H1 (cell line): ENCODE results near the gene ATP1A3. TPM values are rescaled to one million over a fixed set of nuclear protein-coding genes. Genes with fewer than 3 reads are reported as not detected.

Experiments used
- CTCF ChIA-PET: fragments of 300-600 bp; sonication (Branson Sonifier 250); formaldehyde crosslinking; loops from one replicate; lab custom pipeline; 2021; ENCODE audit not compliant: partially characterized antibody; lab: Charles Lee
- POLR2A ChIA-PET: fragments of 300-600 bp; sonication (Branson Sonifier 250); formaldehyde crosslinking; loops from one replicate; lab custom pipeline; 2021; ENCODE audit warnings: inconsistent platforms; ENCODE audit not compliant: partially characterized antibody; lab: Charles Lee
- DNase-seq, 2 experiments: peaks; one replicate each; pipeline versions ENCODE4 v3.0.0 to v3.0.0-alpha.2; 2010 to 2022; ENCODE audit warnings: low spot score in 2 of 2, low read depth in 1 of 2, mixed read lengths in 1 of 2
- FAIRE-seq: peaks from 2 replicates; lab custom pipeline; 2011; peaks lifted over from hg19 to GRCh38; lab: Jason Lieb, UNC
- H2AFZ ChIP-seq: 2 replicates; pipeline ENCODE4 v1.8.1; 2012; ENCODE audit warnings: low read length, inconsistent platforms
- H2AK5ac ChIP-seq: 2 replicates; pipeline ENCODE4 v1.6.1; 2013; ENCODE audit warnings: low read depth, low read length
- H2BK120ac ChIP-seq: replicated peaks from 2 replicates; pipeline ENCODE3; 2013; ENCODE audit warnings: low read depth, low read length, inconsistent platforms
- H2BK12ac ChIP-seq: 2 replicates; pipeline ENCODE4 v1.6.1; 2013; ENCODE audit warnings: low read depth, low read length
- H2BK15ac ChIP-seq: 2 replicates; pipeline ENCODE4 v1.6.1; 2013; ENCODE audit warnings: low read length
- H2BK20ac ChIP-seq: 2 replicates; pipeline ENCODE4 v1.6.1; 2013; ENCODE audit warnings: low read length
- H2BK5ac ChIP-seq: 2 replicates; pipeline ENCODE4 v1.6.1; 2013; ENCODE audit warnings: low read depth, low read length
- H3K14ac ChIP-seq: 2 replicates; pipeline ENCODE4 v1.6.1; 2013; ENCODE audit warnings: inconsistent platforms; ENCODE audit not compliant: insufficient read length
- H3K18ac ChIP-seq: 2 replicates; pipeline ENCODE4 v1.6.1; 2013; ENCODE audit warnings: low read length; ENCODE audit errors: extremely low read depth
- H3K23ac ChIP-seq: 2 replicates; pipeline ENCODE4 v1.6.1; 2013; ENCODE audit warnings: inconsistent platforms; ENCODE audit not compliant: insufficient read length
- H3K23me2 ChIP-seq: 2 replicates; pipeline ENCODE4 v1.6.1; 2013; ENCODE audit warnings: low read depth, low read length
- H3K27ac ChIP-seq: 2 replicates; pipeline ENCODE4 v1.6.1; 2011; ENCODE audit warnings: low read depth, low read length, inconsistent platforms
- H3K27me3 ChIP-seq, 4 experiments: replicated peaks in 1 of 4; 1 replicate in 1 of 4; 2 replicates in 3 of 4; pipeline versions ENCODE4 v1.6.1 to v1.8.1; 2011 to 2013; ENCODE audit warnings: low read length in 3 of 4, mild to moderate bottlenecking in 3 of 4, inconsistent platforms in 2 of 4, mixed read lengths in 2 of 4, moderate library complexity in 1 of 4; ENCODE audit not compliant: control insufficient read depth in 3 of 4, insufficient read depth in 3 of 4; ENCODE audit errors: extremely low read depth in 1 of 4
- H3K36me3 ChIP-seq, 4 experiments: 2 replicates each; pipeline versions ENCODE4 v1.6.1 to v1.8.1; 2011 to 2013; ENCODE audit warnings: mild to moderate bottlenecking in 4 of 4, low read length in 3 of 4, moderate library complexity in 2 of 4, control low read depth in 1 of 4, inconsistent platforms in 1 of 4; ENCODE audit not compliant: insufficient read depth in 4 of 4, control insufficient read depth in 2 of 4
- H3K4ac ChIP-seq: replicated peaks from 2 replicates; pipeline ENCODE3; 2013; ENCODE audit warnings: low read length, low read depth, mixed read lengths, inconsistent platforms; ENCODE audit not compliant: insufficient read length
- H3K4me1 ChIP-seq, 4 experiments: replicated peaks in 1 of 4; 1 replicate in 1 of 4; 2 replicates in 3 of 4; pipeline versions ENCODE4 v1.6.1 to v1.8.1; 2011 to 2013; ENCODE audit warnings: low read length in 3 of 4, inconsistent platforms in 2 of 4, mixed read lengths in 1 of 4; ENCODE audit not compliant: insufficient read depth in 4 of 4, control insufficient read depth in 3 of 4
- H3K4me2 ChIP-seq, 2 experiments: 2 replicates each; pipeline versions ENCODE4 v1.6.1 to v1.8.1; 2011 to 2013; ENCODE audit warnings: low read depth in 2 of 2, low read length in 2 of 2, control low read depth in 1 of 2, inconsistent platforms in 1 of 2, mild to moderate bottlenecking in 1 of 2; ENCODE audit not compliant: insufficient read depth in 1 of 2
- H3K4me3 ChIP-seq, 4 experiments: fragments of 200-600, 300-600 bp in 1 of 4; sonication (generic), shearing (Covaris generic), sonication (Bioruptor Twin) in 1 of 4; 2 replicates each; pipeline versions ENCODE4 v1.5.1 to v1.8.1; 2011 to 2016; ENCODE audit warnings: low read length in 4 of 4, low read depth in 3 of 4, control low read depth in 2 of 4, inconsistent platforms in 2 of 4, mild to moderate bottlenecking in 2 of 4, mixed read lengths in 1 of 4, moderate library complexity in 1 of 4; ENCODE audit not compliant: insufficient read depth in 2 of 4; ENCODE audit errors: extremely low read depth in 1 of 4
- H3K56ac ChIP-seq: replicated peaks from 2 replicates; pipeline ENCODE3; 2013; ENCODE audit warnings: low read depth, mild to moderate bottlenecking, mixed read lengths, low read length, inconsistent platforms; ENCODE audit not compliant: insufficient read length
- H3K79me1 ChIP-seq: 2 replicates; pipeline ENCODE4 v1.6.1; 2013; ENCODE audit warnings: low read depth, low read length, control low read depth
- H3K79me2 ChIP-seq, 2 experiments: 2 replicates each; pipeline versions ENCODE4 v1.6.1 to v1.8.1; 2012 to 2013; ENCODE audit warnings: low read length in 2 of 2, mild to moderate bottlenecking in 2 of 2, inconsistent platforms in 1 of 2; ENCODE audit not compliant: insufficient read depth in 2 of 2, control insufficient read depth in 1 of 2
- H3K9ac ChIP-seq, 4 experiments: replicated peaks in 1 of 4; 1 replicate in 1 of 4; 2 replicates in 3 of 4; pipeline versions ENCODE4 v1.6.1 to v1.8.1; 2011 to 2013; ENCODE audit warnings: low read depth in 3 of 4, low read length in 3 of 4, control low read depth in 2 of 4, mild to moderate bottlenecking in 2 of 4, moderate library complexity in 2 of 4, inconsistent platforms in 1 of 4; ENCODE audit errors: extremely low read depth in 1 of 4
- H3K9me3 ChIP-seq, 2 experiments: 2 replicates each; pipeline versions ENCODE4 v1.6.1 to v1.8.1; 2012 to 2013; ENCODE audit warnings: mild to moderate bottlenecking in 2 of 2, moderate library complexity in 2 of 2, control low read depth in 1 of 2, inconsistent platforms in 1 of 2, low read depth in 1 of 2, low read length in 1 of 2, mixed read lengths in 1 of 2; ENCODE audit not compliant: insufficient read depth in 2 of 2
- H4K20me1 ChIP-seq, 2 experiments: replicated peaks in 1 of 2; 2 replicates each; pipeline versions ENCODE3 to v1.8.1; 2011 to 2013; ENCODE audit warnings: inconsistent platforms in 2 of 2, low read length in 2 of 2, mild to moderate bottlenecking in 1 of 2; ENCODE audit not compliant: insufficient read depth in 2 of 2, control insufficient read depth in 1 of 2
- H4K5ac ChIP-seq: 2 replicates; pipeline ENCODE4 v1.6.1; 2013; ENCODE audit warnings: low read length, low read depth, mixed read lengths, inconsistent platforms; ENCODE audit not compliant: insufficient read length
- H4K8ac ChIP-seq: 2 replicates; pipeline ENCODE4 v1.8.0; 2013; ENCODE audit warnings: mild to moderate bottlenecking, moderate library complexity, low read length, inconsistent platforms; ENCODE audit not compliant: insufficient read depth; ENCODE audit errors: extremely low read depth
- H4K91ac ChIP-seq: replicated peaks from 2 replicates; pipeline ENCODE3; 2013; ENCODE audit warnings: low read length, mixed read lengths, inconsistent platforms; ENCODE audit not compliant: insufficient read length
- CHD1 ChIP-seq: IDR thresholded peaks from 2 replicates; pipeline ENCODE4 v1.6.1; 2012; ENCODE audit warnings: low read depth, low read length, improper control_type of control experiment
- EZH2 ChIP-seq: fragments of 200-600 bp; sonication (generic); IDR thresholded peaks from 2 replicates; pipeline ENCODE4 v1.7.1; 2012; ENCODE audit warnings: low read depth, mild to moderate bottlenecking, moderate library complexity, low read length, inconsistent platforms; ENCODE audit not compliant: severe bottlenecking
- POLR2A ChIP-seq, 2 experiments: IDR thresholded peaks; 1 replicate in 1 of 2; 2 replicates in 1 of 2; pipeline ENCODE4 v1.6.1; 2011; ENCODE audit warnings: low read depth in 2 of 2, low read length in 2 of 2, mild to moderate bottlenecking in 2 of 2; ENCODE audit errors: control extremely low read depth in 1 of 2
- ZNF274 ChIP-seq: IDR thresholded peaks from 2 replicates; pipeline ENCODE4 v1.7.0; 2012; ENCODE audit warnings: low read length, borderline replicate concordance; ENCODE audit errors: extremely low read depth
- WGBS, 2 experiments: shearing (Covaris generic) in 1 of 2; methylation state at CpG; one replicate each; pipeline versions ENCODE4 v1.1.6 to v1.1.7; 2013 to 2015; ENCODE audit warnings: low lambda C conversion rate in 2 of 2, mixed read lengths in 2 of 2, inconsistent platforms in 1 of 2, low coverage in 1 of 2, missing lambda C conversion rate in 1 of 2; ENCODE audit not compliant: insufficient replicate concordance in 2 of 2, insufficient coverage in 1 of 2, insufficient read length in 1 of 2; ENCODE audit errors: extremely low coverage in 1 of 2, missing lambda C conversion rate in 1 of 2; 5-methylcytosine and 5-hydroxymethylcytosine counted together
- polyA plus RNA-seq, 7 experiments: library from polyadenylated mRNA; depleted of rRNA in 3 of 7; stranded (reverse) in 5 of 7; unstranded in 2 of 7; fragments of >200 nt in 5 of 7; fragments of 200-250 nt in 2 of 7; gene quantifications; 1 replicate in 5 of 7; 2 replicates in 1 of 7; 4 replicates in 1 of 7; pipeline versions ENCODE4 v1.2.1 to v1.2.3, GENCODE V29; 2011 to 2013; ENCODE audit warnings: missing spikeins in 2 of 7, mixed read lengths in 2 of 7
- total RNA-seq: library from RNA; stranded (reverse); fragmentation: NEBNext Ultra II Directional; extraction: Animal tissue kit (Norgen Biotek cat#: 25700); gene quantifications from 2 replicates; pipeline ENCODE4 v1.2.1, GENCODE V29; 2021
- TF ChIP-seq, protein P1 (sequence below): IDR thresholded peaks from 2 replicates; pipeline ENCODE4 v1.6.1; 2012; ENCODE audit warnings: inconsistent platforms

ATP1A3 gene
- total and polyA plus RNA-seq, 2 of the 8 experiments (the other 6 are each of a cell fraction or from before 2014, with no cell fraction given) = 11.1 to 41.2 TPM

GRCh38 chr19:41922585-41922984 lies 71.4 kb downstream of the ATP1A3 start:
- Histone ChIP-seq H2AK5ac (no peak overlapping the region), H3K4ac (no peak overlapping the region), H3K23me2 (peaks cover 10% of the 10 kb centered on the region), H2BK20ac (no peak overlapping the region), H3K79me1 (no peaks in the 10 kb centered on the region; the same call in 1 of the 2 replicates), H2BK15ac (no peak overlapping the region; the same call in 1 of the 2 replicates), H3K18ac (no peak overlapping the region), H3K4me3 (peak overlapping the region in 2 of 4 experiments; percentile 4 to 44; a peak in 4 of 8 replicates), H3K56ac (no peak overlapping the region), H3K27me3 (peaks cover 75 to 99% (median 97%) of the 10 kb centered on the region in 4 experiments), H3K9me3 (no peaks in the 10 kb centered on the region), H2BK12ac (0 out of 2 replicates have a peak overlapping the region, but pooled peaks have one; percentile 9), H2BK5ac (no peak overlapping the region), H3K27ac (no peak overlapping the region), H4K8ac (no peak overlapping the region), H4K5ac (no peak overlapping the region), H2BK120ac (no peak overlapping the region), H2AFZ (no peak overlapping the region), H3K36me3 (no peaks in the 10 kb centered on the region), H3K79me2 (no peaks in the 10 kb centered on the region), H3K14ac (no peak overlapping the region), H3K23ac (no peak overlapping the region), H3K4me1 (peaks cover 0 to 14% (median 10%) of the 10 kb centered on the region in 4 experiments; a peak in 6 of 7 replicates), H4K91ac (no peak overlapping the region), H3K9ac (no peak overlapping the region), H3K4me2 (peak overlapping the region; percentile 23 to 53), H4K20me1 (peaks cover 7 to 42% of the 10 kb centered on the region in 2 experiments)
- FAIRE-seq (no peak), DNase-seq (no peak)
- ChIA-PET CTCF (interaction anchor here (0.9 to 2.1 kb wide), 10 partner anchors 8 to 59 kb away, joined by 3 to 9 read pairs (median 3); no protein-coding TSS in a partner anchor), POLR2A (interaction anchor here (0.7 to 3.8 kb wide), 8 partner anchors 8 to 62 kb away, joined by 3 to 20 read pairs (median 5); partner anchors contain the start of gene RPS19)
- 27% methylated on average over 7 of the region's 18 CpGs; no CpG with 5 or more reads in 1 of the 2 experiments for WGBS, 2 experiments
- TF ChIP-seq, protein P1, sequence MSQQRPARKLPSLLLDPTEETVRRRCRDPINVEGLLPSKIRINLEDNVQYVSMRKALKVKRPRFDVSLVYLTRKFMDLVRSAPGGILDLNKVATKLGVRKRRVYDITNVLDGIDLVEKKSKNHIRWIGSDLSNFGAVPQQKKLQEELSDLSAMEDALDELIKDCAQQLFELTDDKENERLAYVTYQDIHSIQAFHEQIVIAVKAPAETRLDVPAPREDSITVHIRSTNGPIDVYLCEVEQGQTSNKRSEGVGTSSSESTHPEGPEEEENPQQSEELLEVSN = no peak
- no peak for TF ChIP-seq POLR2A (IDR thresholded peaks at IDR 0.05; ENCODE audit: control extremely low read depth in 1 of 2, low read depth in 2 of 2, low read length in 2 of 2)
- no peak for TF ChIP-seq ZNF274
- peak; percentile 6 for TF ChIP-seq EZH2
- TF ChIP-seq CHD1 = no peak
